HG02759 (cell line): ENCODE results near the gene MAB21L1.

ENCODE experiments used
- ATAC-seq: cut with Tn5 transposase; IDR thresholded peaks from one replicate; pipeline ENCODE4 v1.9.1; 2021; ENCODE audit warnings: mild to moderate bottlenecking, moderate library complexity; ENCODE audit not compliant: unreplicated experiment

MAB21L1 gene

DNA sequence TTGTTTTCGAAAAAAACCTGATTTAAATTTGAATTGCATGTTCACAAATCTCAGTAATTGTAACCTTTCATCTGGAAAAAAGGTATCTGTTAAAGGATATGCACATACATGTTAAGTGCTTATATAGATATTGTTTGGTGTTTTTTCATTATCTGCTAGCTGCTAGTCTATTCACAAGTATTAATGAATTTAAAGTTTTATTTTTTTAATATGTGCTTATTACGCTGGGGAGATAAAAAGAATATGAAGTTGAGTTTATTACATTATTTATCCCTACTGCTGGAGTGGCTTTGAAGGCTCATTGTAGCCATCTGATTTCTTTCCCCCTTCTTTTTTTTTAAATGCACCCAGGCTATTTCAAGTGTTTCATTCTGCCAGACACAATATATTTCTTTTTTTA, 3.9 kb upstream of the MAB21L1 start:
- ATAC-seq, result no peak

DNA sequence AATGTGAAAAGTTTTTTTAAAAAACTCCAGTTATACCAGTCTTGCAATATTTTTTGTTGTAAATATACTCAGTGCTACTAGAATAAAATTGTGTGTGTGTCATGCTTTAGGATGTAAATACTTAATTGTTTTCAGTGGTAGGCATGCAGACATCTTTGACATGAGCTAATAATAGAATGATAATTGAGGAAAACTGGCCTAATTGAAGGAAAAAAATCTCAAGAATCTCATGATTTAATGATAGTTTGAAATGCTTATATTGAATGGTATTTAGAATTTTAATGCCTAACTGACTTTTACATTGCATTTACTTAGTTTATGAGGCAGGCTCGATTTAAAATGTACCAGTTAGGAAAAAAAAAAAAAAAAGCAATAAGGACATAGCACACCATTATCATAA, 3.2 kb upstream of the MAB21L1 start:
- ATAC-seq, result no peak

DNA sequence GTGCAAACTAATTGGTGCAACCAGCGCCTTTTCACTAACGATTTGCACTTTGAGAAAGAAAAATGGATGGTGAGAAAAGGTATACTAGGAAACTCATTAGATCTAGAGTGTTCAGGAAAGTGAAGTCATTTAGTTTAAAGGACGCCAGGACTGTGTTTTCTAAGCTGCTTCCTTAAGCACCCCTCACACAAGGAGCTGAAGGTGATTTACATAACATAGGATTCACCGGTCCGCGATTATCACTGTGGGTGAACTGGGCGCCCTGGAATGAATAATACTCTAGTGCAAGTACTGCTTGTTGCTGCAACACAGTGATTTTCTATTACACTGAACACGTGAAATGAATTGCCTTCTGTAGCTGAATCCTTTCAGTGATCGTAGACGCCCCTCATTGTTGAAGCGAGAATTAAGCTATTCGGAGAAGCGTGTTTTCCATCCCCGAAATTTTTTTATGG, 2.6 kb upstream of the MAB21L1 start:
- no peak for ATAC-seq

DNA sequence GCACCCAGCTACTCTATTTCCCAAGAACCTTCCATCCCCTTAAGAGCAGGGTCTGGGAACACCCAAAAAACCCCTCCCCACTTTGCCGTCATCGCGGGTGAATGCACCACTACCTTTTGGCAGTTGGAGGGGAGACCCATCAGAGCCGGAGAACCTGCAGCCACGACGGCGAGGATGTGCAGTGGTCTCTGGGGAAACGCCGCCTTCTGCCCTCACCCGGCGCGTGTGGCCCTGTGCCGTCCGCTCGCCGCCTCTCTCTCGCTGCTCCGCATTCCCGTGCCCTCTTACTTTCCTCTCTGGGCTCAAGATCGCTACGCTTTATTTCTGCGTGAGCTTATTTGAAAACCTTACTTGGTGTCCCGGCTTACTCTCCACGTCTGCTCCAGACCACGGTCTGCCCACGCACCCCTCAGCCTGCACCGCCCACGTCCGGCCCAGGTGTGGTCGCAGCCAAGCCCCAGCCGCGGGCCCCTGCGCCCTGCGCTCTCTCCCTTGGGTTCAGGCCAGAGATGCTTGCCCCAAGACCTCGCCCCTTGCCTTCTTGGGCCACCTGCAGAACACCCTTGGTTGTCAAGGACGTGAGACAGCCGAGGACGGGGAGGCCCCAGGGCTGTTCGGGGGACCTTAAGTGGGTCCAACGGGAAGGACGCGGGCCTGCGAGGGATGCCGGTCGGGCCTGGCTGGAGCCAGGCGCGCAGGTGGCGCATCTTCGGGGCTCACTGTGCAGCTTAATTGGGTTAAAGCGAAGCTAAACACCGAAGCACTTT, 2.0 kb upstream of the MAB21L1 start:
- no peak for ATAC-seq

DNA sequence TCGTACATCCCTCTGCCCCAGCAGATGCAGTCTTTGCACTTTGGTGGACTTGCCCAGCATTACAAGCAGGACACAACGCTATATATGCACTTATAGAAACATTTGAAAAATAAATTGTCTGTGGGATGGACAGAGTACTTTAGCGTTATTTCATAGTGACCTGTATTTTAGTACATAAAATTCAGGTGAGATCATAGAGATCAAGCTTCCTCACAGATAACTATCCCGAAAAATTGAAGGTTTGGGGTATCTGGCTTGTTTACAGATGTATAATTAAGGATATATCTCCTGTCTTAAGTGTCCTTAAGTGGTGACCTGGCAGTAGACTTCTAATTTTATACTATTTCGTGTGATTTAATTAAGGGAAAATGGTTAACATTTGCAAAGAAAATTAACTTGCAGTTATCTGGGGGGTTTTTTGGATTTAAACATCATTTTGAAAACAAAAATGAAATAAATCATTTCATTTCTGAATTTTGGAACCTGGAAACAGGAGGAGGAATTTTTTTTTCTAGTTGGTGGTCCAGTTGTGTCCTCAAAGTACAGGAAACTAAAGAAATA, 977 bp upstream of the MAB21L1 start:
- no peak for ATAC-seq

DNA sequence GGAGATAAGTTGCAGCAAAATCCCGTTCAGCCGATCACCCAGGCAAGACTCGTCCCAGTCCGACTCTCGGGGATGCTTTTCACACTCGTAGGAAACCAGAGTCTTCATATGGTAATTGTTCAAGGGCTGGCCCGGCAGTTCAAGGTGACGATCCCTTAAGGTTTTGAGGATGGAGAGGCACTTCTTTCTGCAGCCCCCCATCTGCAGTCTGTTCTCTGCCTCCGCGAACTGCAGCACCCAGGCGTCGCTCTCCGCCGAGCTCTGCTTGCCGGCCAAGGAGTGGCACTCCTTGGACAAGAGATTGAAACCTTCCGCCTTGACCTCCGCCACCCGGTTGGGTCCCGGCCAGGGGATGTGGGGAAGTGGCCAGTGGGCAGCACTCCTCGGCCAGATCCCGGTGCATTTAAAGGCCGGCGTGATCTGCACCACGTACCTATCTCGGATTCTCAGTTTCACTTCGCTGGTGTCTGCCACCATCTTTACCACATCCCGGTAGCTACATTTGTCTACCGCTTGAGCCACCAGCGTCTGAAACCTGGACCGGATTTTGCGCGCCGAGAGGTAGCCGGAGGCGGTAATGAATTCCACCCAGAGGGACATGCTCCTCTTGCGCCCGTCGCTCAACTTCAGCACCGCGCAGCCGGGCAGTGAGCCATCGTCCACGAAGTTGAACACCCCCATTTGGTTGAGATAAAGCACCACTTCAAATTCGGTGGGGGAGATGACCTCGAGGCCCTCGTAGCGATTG, 1.1 kb downstream of the MAB21L1 start:
- ATAC-seq, result peak; percentile 38

DNA sequence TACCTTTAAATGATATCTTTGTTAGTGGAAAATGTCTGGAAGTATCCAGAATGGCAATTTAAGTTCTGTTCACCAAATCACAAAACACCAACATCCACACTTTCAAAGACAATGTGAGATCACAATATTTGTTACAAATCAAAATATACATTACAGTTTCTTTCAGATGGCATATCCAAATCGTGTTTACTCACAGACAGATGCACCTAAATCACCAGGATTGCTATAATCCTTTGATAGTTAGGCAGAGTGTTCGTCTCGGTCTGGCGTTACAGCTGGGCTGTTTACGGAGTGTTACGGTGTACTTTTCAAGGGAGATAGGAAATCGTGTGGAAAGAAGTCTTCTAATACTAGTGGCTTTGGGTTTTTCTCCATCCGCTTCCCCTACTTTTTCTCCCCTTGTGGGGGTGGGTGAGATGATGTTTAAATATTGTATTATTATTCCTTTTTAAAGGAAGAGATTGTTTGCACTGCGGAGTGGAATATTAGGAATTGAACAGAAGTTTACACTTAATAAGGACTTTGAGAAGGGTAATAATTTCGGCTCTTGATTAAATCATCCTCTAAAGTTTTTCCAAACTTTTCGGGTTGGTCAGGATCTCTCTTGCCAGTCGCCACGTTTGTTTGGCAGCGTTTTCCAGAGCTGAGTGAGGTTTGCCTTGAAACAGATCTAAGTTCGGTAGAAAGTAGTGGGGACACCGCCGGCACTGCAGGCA, 1.8 kb downstream of the MAB21L1 start:
- ATAC-seq, result no peak

DNA sequence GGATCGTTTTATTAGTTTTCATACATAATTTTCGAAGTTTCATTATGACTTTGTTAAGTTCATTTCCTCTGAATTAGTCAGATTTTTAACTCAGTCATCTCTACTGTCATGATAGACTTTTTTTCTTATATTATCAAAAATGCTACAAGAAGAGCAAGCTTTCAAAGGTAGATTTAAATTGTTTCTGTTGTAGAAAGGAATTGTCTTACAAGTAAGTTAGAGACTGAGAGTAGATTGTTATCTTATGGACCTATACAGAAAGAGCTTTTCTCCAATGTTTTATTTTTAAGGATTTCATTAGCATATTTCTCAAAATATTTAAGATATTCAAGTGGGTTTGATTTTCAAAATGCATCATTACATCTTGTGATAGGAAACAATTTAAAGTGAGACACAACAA, 2.7 kb downstream of the MAB21L1 start:
- no peak for ATAC-seq

DNA sequence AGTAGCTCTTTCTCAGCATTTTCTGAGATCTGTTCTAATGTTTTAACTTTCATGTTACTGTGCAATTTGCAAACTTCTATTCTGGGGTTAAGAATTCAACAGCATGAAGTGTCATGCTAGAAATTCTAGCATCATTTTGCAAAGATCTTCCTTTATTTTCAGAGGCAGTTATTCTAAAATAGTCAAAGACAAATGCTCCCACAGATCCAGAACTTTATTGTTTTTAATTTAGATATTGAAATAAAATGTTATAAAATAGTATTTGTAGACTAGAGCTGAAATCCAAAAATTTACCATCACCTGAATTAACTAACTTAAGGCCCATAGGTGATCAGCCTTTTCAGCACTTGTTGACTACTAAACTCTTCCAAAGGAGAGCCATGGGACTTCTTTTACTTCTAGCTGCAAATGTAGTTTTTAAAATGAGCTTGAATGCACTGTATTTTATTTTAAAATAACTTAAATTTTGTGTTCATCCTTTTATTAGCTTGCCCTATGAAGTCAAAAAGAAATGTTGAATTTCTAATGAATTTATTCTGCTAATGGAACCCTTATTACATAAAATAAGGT, 3.2 kb downstream of the MAB21L1 start:
- no peak for ATAC-seq

DNA sequence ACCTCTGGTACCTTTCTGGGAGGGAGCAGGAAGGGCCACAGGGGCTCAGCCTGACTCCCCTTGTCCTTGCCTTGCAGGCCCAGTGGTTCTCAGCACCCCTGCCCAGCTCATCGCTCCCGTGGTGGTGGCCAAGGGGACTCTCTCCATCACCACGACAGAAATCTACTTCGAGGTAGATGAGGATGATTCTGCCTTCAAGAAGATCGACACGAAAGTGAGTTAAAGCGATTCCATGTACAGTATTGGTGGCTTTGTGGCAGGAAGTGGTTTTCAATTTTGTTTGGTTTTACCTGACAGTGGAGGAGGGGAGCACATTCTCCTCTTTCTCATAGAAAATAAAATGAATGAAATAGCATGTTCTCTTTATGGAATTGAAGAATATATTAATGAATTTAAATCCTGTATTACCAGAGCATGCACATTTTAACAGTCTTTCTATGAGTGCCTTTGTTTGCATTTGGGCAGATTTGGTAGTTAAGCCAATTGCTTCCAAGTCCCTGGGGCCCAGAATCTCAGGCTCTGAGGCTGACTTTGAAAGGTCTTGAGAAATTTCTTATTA, 4.1 kb downstream of the MAB21L1 start:
- ATAC-seq, result no peak

DNA sequence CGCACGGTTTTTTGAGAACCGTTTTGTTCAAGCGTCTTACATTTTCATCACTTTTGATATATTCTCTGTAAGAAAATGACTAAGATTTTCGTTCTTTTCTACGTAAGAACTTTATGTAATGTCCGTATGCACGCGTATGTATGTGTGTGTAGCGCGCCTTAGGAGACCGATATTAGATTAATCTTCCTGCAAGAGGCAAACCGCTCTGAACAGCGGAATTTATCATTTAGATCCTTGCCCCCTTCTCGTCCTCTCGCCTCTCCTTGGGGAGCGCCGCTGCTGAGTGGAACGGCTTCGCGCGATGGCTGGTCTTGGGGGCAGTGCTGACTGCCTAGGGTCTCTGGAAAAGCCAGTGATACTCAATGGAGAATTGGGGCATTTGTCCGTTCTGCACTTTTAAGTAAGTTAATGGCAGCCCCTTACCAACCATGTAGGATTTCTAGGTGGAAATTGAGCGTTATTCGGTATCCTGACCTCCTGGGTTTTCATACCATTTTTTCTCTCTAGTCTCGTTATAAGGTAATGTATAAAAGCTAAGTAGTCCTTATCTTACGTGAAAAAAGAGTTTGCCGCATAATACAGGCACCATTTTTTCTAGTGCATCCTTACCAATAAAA, 4.7 kb downstream of the MAB21L1 start:
- ATAC-seq, result no peak

DNA sequence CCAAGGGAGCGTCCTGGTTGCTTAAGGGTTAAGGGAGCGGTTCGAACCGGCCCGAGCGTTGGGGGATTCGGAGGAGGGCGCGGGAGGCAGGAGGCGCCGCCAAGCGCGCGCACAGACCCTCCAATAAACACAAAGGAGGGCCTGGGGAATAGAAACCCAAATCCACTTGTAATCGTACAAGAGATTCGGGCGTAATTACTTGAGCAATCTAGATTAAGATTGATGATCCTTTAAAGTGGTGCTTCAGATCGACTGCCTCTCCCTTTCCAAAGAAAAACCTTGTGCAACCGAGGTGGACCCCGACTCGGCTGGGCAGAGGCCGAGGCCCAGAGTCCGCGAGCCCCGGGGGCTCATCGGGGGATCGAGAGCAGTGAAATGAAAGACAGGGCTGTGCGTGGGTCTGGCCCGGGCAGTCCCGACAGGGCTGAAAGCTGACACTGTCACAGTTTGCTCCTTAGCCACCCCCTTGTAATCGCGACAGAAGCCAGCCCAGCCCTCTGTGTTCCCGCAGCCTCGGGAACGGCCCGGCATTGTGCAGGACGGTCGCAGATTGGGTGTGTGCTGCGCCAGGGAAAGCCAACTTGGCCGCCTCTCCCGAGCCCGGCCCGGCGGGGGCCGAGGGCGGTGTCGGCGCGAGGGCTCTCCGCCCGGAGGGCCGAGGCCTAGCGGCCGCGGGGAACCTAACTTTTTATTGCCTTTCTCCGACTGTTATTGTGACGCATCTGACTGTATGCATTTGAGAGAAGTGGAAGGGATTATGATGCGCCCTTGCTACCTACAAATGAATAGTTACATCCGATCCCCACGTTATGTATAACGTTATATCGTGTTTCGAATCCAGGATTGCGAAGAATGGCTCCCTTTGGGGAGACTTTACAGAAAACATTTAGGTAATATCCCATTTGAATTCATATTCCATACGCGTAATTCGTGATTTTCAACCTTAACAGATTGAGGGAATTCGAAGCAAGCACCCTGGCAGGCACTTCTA, 5.5 kb downstream of the MAB21L1 start:
- ATAC-seq, result no peak

DNA sequence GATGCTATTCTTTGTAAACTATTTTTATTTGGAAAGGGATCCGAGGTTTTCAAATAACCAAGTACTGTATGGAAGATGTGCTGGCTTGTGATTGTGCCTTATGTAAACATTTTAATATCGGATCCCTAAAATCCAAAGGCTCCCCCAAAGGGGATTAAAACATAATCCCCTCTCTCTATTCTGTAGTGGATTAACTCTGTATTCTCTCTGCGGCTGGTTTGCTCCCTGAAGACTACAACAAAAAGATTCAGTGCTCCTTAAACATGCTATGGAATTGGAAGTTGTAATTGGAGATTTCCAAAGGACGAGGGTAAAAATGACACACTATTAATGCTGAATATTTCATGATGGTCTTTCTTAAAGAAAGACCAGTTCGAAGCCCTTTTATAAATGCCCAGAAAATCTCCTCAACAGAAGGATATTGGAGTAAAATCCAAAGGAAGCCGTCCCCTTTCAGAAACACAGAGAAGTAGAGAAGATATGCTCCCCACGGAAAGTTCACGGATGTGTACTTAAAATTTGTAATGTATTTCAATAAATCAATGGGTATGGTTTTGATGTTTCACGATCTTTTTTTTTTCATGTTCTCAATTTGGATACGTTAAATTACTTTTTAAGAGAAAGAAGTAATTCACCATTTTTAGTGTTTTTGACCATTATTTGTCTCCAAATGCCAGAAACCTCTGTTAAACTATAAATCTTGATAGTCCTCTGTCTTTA, 6.5 kb downstream of the MAB21L1 start:
- no peak for ATAC-seq

DNA sequence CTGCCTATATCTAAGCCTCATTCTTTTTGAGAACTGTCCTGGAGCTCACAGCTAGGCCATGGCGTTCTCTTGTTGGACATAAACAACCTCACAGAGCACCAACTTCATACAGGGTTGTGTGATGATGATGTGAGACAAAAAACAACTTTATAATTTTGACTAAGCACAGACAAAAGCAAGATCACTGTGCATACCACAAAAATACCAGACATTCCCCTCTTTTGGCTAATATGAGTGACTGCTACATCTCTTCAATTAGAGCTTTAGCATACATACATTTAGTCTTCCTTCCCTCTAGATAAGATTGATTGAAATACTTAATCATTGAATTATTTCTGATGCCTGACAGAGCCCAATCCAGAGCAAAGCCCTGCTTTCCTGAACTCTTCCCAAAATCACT, 8.3 kb downstream of the MAB21L1 start:
- no peak for ATAC-seq

DNA sequence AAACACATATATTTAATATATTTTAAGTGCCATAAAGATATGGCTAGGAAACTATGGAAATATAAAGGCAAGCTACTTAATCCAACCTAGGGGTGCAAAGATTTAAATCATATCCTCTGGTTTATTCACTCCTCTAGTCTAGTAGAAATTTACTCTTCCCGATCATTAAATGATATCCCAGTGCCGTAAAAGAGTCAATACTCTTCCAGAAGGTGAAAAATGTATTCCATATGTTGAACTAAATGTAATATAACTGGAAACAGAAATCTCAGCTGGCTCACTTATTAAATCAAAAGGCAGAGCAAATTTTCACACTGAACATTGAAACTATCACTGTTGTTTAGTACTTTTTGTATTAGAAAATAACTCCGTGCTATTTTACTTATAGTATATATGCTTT, 11.1 kb downstream of the MAB21L1 start:
- ATAC-seq, result no peak

DNA sequence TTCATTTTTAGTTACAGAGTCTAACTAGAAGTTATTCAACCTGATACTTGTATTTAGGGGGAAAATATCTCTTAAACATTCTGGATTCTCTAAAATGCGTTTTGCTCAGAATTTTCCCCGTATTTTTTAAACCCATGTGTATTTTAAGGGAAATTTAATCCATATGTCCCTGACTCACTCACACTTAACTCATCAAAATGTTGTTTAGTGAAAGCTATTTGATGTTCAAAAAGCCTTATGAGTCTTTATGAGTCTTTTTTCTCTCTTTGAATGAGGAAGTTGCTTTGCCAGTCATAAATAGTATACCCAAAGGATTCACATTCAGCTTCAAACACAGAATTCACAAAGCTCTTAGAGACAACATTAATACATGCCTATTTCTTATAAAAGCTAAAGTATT, 16.4 kb downstream of the MAB21L1 start:
- ATAC-seq, result no peak

DNA sequence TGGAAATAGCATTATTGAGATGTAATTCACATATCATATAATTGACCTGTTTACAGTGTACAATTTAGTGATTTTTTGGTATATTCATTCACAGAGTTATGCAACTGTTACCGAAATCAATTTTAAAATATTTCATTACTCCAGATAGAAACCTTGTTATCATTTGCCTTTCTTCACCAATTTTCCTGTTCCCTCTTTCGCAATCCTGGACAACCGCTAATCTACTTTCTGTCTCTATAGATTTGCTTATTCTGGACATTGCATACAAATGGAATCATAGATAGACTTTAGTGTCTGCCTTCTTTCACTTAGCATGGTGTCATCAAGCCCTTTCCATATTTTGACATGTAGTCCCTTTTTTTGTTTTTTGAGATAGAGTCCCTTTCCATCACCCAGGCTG, 19.2 kb downstream of the MAB21L1 start:
- ATAC-seq, result no peak

DNA sequence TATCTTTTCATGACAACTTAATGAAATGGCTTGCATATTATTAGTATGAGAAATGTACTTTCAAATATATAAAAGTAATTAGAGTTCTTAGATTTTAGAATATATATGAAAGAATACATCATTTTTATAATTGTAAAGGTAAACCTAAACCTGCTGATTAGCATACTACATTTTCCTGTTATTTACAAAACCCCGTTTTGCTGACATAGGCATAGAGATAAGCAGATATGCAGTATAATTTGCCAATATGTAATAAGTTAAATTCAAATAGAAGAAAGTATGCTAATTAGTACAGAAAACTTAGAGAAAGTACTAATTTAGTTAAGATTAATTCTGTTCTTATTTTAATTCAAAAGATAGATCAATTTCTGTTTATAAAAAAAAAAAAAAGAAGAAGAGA, 21.5 kb downstream of the MAB21L1 start:
- no peak for ATAC-seq

DNA sequence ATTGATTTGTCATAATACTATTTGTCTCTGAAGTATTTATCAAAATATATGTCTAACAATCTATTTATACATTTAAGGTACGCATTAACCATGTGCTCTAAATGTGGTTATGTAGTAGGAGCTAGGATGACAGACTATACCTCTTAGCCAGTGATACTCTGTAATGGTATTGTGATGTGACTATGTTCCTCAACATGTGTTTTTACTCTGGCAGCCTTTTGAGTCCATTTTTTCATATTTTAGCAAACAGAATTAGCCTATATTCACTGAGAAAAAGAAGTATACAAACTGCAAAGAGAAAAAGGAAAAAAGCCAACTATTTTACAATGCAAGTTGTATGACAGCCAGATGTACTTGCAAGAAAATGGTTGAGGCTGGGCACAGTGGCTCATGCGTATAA, 26.7 kb downstream of the MAB21L1 start:
- ATAC-seq, result no peak
